Prostate gland (tissue), 2 donors: ENCODE measurements around the gene IZUMO4. TPM values are rescaled to one million over a fixed set of nuclear protein-coding genes. Genes with fewer than 3 reads are reported as not detected.

Source experiments
- DNase-seq: peaks from one replicate; pipeline ENCODE4 v3.0.0-alpha.2; 2019; ENCODE audit warnings: low spot score
- H3K27ac ChIP-seq, 2 donors: fragments of 200-600 bp; sonication (generic); 2 replicates each; pipeline ENCODE4 v1.5.1; 2017 to 2019
- H3K27me3 ChIP-seq: fragments of 200-600 bp; sonication (generic); replicated peaks from 2 replicates; pipeline ENCODE4 v1.5.1; 2019; ENCODE audit not compliant: insufficient read depth
- H3K36me3 ChIP-seq, 2 donors: fragments of 200-600 bp; sonication (generic); 1 replicate in 1 of 2; 2 replicates in 1 of 2; pipeline versions ENCODE4 v1.5.1 to v1.8.1; 2017 to 2019
- H3K4me1 ChIP-seq: fragments of 200-600 bp; sonication (generic); replicated peaks from 2 replicates; pipeline ENCODE4 v1.5.1; 2019
- H3K4me3 ChIP-seq, 2 donors: fragments of 200-600 bp; sonication (generic); 2 replicates each; pipeline ENCODE4 v1.5.1; 2017 to 2019
- H3K9me3 ChIP-seq: fragments of 200-600 bp; sonication (generic); 2 replicates; pipeline ENCODE4 v1.5.1; 2017
- POLR2A ChIP-seq: fragments of 450-650 bp; IDR thresholded peaks from one replicate; pipeline ENCODE4 v1.6.1; 2016; ENCODE audit warnings: antibody characterized with exemption, mild to moderate bottlenecking
- POLR2AphosphoS5 ChIP-seq: sonication (generic); formaldehyde crosslinking; IDR thresholded peaks from one replicate; pipeline ENCODE4 v1.6.1; 2017; ENCODE audit warnings: antibody characterized with exemption
- WGBS: methylation state at CpG from one replicate; pipeline ENCODE4 v1.1.5; 2018; 5-methylcytosine and 5-hydroxymethylcytosine counted together
- intact Hi-C: fragments of 100-400 bp; cut with DNase I; formaldehyde crosslinking; loops from one replicate; pipeline ENCODE4 v1.14.2; 2022
- total RNA-seq, 2 donors: library from RNA; depleted of rRNA; stranded (reverse); fragments of >200 nt; gene quantifications; one replicate each; pipeline ENCODE4 v1.1.0, GENCODE V29; 2016
- TF ChIP-seq, protein P1 (sequence below), 4 experiments: fragments of 200-600 bp in 2 of 4; fragments of 450-650 bp in 2 of 4; sonication (generic) in 2 of 4; IDR thresholded peaks; 1 replicate in 3 of 4; 2 replicates in 1 of 4; pipeline ENCODE4 v1.5.1; 2016 to 2019; ENCODE audit warnings: antibody characterized with exemption in 4 of 4, mild to moderate bottlenecking in 2 of 4, moderate library complexity in 2 of 4

The IZUMO4 gene
- total RNA-seq, 2 donors from 2014 or later, result 11.8 to 50.2 TPM

- Histone ChIP-seq H3K27me3 (no peaks in the 10 kb centered on the region), H3K27ac (no peak overlapping the region), H3K4me3 (no peak overlapping the region), H3K4me1 (no peaks in the 10 kb centered on the region), H3K36me3 (peaks cover 36 to 83% of the 10 kb centered on the region in 2 donors), H3K9me3 (no peaks in the 10 kb centered on the region)
- WGBS, result 88% methylated on average over 20 of the region's 25 CpGs
- no peak for DNase-seq
- no peak for TF ChIP-seq POLR2A
- TF ChIP-seq POLR2AphosphoS5, result no peak
- TF ChIP-seq, protein P1, sequence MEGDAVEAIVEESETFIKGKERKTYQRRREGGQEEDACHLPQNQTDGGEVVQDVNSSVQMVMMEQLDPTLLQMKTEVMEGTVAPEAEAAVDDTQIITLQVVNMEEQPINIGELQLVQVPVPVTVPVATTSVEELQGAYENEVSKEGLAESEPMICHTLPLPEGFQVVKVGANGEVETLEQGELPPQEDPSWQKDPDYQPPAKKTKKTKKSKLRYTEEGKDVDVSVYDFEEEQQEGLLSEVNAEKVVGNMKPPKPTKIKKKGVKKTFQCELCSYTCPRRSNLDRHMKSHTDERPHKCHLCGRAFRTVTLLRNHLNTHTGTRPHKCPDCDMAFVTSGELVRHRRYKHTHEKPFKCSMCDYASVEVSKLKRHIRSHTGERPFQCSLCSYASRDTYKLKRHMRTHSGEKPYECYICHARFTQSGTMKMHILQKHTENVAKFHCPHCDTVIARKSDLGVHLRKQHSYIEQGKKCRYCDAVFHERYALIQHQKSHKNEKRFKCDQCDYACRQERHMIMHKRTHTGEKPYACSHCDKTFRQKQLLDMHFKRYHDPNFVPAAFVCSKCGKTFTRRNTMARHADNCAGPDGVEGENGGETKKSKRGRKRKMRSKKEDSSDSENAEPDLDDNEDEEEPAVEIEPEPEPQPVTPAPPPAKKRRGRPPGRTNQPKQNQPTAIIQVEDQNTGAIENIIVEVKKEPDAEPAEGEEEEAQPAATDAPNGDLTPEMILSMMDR (IDR thresholded peaks at IDR 0.05), result no peak
- intact Hi-C loops, result no loop called here
Measured at GRCh38 chr19:2116507-2116906, 19.8 kb downstream of the IZUMO4 start.

GRCh38 chr19:2117215-2117960, 20.7 kb downstream of the IZUMO4 start:
- intact Hi-C loops, result no loop called here
- no peak overlapping the region for H3K27ac ChIP-seq
- DNase-seq, result no peak
- H3K36me3 ChIP-seq, result peaks cover 38 to 76% of the 10 kb centered on the region in 2 donors
- no peak overlapping the region for H3K4me3 ChIP-seq
- TF ChIP-seq POLR2A (no peak), POLR2AphosphoS5 (no peak)
- TF ChIP-seq, protein P1 (IDR thresholded peaks at IDR 0.05), result no peak
- no peaks in the 10 kb centered on the region for H3K9me3 ChIP-seq
- no peaks in the 10 kb centered on the region for H3K4me1 ChIP-seq
- H3K27me3 ChIP-seq, result no peaks in the 10 kb centered on the region
- 95% methylated on average over 21 of the region's 27 CpGs for WGBS

GRCh38 chr19:2118438-2118837, 21.7 kb downstream of the IZUMO4 start:
- no peak overlapping the region for H3K4me3 ChIP-seq
- WGBS, result 93% methylated on average over 16 of the region's 18 CpGs
- TF ChIP-seq, protein P1 (IDR thresholded peaks at IDR 0.05), result no peak
- no peak for TF ChIP-seq POLR2A
- TF ChIP-seq POLR2AphosphoS5, result no peak

DNA sequence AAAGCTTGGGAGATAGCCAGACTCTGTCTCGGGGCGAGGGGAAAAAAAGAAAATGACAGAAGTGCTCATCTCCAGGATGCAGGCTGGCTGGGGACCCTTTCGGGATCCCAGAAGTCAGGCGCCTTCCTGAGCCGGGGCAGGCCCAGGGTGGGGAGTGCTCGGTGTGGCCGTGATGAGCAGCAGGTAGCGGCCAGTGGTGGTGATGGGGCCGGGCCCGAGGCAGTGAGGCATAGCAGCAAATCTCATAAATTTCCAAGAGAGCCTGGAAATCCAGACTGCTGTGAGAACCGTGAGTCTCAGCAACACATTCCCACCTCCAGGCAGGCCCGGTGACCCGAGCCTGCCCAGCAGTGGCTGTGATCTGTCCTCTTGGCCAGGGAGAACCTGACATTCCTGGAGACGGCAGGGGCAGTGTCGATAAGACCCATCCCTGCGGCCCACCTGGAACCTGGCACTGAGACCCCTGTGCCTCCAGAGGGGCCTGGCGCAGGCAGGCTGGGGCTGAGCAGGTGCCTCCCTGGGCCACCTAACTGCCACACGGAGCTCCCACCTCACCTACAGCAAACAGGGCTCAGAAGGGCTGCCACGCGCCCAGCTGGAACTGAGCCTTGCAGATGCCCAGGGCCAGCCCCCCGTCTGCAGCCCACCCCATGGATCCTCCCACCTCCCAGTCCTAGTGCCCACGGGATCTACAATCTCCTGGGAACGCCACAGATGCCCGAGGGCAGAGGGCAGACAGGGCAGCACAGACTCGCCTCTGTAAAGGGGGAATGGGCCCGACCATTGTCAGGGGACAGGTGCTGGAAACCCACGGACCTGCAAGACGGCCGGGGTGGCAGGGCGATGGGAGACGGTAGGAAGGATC, 23.4 kb downstream of the IZUMO4 start:
- H3K27me3 ChIP-seq, result no peaks in the 10 kb centered on the region
- TF ChIP-seq POLR2A (no peak), POLR2AphosphoS5 (no peak)
- TF ChIP-seq, protein P1 (IDR thresholded peaks at IDR 0.05), result no peak
- no peak for DNase-seq
- H3K4me1 ChIP-seq, result no peaks in the 10 kb centered on the region
- 84% methylated on average over 25 of the region's 31 CpGs for WGBS
- H3K27ac ChIP-seq, result no peak overlapping the region
- intact Hi-C loops, result no loop called here
- no peak overlapping the region for H3K4me3 ChIP-seq
- no peaks in the 10 kb centered on the region for H3K9me3 ChIP-seq
- peaks cover 31 to 55% of the 10 kb centered on the region in 2 donors for H3K36me3 ChIP-seq

More at GRCh38 chr19:2118438-2118837, 21.7 kb downstream of the IZUMO4 start:
- peaks cover 38 to 70% of the 10 kb centered on the region in 2 donors for H3K36me3 ChIP-seq
- no peaks in the 10 kb centered on the region for H3K4me1 ChIP-seq
- H3K9me3 ChIP-seq, result no peaks in the 10 kb centered on the region
- intact Hi-C loops, result no loop called here
- DNase-seq, result no peak
- H3K27me3 ChIP-seq, result no peaks in the 10 kb centered on the region
- H3K27ac ChIP-seq, result no peak overlapping the region
